OCI-LY7 (cell line): Measurements from ENCODE around the gene CEACAM18.

Source experiments
- EZH2phosphoT487 ChIP-seq: fragments of 200-600 bp; sonication (generic); IDR thresholded peaks from 2 replicates; pipeline ENCODE4 v1.6.1; 2018; ENCODE audit warnings: low read depth, borderline replicate concordance, mild to moderate bottlenecking, mixed run types, antibody characterized with exemption, low read length, moderate library complexity, mixed read lengths
- TF ChIP-seq, protein P1 (sequence below): fragments of 200-600 bp; sonication (generic); conservative IDR thresholded peaks from 2 replicates; pipeline ENCODE4 v1.5.1; 2014; ENCODE audit warnings: mild to moderate bottlenecking, antibody characterized with exemption, low read length, moderate library complexity, mixed read lengths

DNA sequence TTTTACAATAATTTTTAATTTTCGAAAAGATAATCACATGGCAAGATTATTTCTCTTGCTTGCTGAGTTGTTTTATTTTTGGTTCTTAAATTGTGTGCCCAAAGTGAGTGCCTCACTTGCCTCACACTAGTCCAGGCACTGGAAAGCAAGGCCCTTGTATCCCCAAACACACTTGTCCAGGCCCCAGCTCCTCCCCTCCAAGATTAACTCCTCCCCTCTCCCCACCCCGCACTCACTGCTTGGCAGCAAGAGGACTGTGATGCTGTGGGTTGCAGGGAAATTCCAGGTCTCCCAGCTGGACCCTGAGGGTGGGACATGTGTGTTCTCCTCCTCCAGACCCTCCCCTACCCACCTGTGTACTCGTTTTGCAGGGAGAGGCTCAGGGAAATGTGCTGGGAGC is 19.3 kb downstream of the CEACAM18 start:
- TF ChIP-seq, protein P1, sequence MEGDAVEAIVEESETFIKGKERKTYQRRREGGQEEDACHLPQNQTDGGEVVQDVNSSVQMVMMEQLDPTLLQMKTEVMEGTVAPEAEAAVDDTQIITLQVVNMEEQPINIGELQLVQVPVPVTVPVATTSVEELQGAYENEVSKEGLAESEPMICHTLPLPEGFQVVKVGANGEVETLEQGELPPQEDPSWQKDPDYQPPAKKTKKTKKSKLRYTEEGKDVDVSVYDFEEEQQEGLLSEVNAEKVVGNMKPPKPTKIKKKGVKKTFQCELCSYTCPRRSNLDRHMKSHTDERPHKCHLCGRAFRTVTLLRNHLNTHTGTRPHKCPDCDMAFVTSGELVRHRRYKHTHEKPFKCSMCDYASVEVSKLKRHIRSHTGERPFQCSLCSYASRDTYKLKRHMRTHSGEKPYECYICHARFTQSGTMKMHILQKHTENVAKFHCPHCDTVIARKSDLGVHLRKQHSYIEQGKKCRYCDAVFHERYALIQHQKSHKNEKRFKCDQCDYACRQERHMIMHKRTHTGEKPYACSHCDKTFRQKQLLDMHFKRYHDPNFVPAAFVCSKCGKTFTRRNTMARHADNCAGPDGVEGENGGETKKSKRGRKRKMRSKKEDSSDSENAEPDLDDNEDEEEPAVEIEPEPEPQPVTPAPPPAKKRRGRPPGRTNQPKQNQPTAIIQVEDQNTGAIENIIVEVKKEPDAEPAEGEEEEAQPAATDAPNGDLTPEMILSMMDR = no peak
- no peak for TF ChIP-seq EZH2phosphoT487
